ENCODE results near the gene SORT1.

SORT1 gene

DNA sequence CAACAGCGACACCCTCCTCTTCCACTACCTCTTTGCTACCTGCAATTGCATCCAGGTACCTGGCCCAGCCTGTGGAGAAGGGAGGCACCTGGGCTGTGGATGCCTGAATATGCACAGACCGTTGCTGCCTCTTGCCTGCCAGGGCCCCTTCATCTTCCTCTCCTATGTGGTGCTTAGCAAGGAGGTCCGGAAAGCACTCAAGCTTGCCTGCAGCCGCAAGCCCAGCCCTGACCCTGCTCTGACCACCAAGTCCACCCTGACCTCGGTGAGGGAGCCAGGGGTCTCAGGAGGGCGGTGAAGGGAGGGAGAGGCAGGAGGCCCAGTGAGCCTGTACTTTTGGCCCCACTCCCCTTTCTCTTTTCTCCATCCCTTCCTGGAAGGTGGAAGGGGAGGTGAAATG, 126.3 kb downstream of the SORT1 start:
- no peak for DNase-seq

DNA sequence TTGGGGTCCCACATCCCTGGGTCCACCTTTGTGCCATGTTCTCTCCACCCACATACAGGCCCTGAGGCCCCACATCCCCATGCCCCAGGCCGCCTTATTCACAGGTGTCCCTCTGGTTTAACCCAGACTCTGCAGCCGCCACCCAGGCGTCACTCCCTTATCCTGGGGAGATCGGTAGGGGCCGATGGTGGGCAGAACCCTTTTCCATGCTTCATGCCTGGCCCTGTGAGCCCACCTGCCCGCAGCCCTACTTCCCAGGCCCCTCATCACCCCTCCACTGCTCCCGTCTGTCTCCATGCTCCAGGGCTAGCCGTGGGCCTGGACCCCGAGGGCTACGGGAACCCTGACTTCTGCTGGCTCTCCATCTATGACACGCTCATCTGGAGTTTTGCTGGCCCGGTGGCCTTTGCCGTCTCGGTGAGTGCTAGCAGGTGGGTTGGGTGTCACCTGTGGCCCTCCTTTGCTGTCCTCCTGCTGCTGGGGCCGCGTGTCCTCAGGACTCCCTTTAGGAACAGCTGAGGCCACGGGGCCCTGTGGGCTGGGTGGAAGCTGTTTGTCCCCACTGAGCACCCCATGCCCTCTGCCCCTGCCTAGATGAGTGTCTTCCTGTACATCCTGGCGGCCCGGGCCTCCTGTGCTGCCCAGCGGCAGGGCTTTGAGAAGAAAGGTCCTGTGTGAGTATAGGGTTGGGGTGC, 126.9 kb downstream of the SORT1 start:
- no peak for DNase-seq

DNA sequence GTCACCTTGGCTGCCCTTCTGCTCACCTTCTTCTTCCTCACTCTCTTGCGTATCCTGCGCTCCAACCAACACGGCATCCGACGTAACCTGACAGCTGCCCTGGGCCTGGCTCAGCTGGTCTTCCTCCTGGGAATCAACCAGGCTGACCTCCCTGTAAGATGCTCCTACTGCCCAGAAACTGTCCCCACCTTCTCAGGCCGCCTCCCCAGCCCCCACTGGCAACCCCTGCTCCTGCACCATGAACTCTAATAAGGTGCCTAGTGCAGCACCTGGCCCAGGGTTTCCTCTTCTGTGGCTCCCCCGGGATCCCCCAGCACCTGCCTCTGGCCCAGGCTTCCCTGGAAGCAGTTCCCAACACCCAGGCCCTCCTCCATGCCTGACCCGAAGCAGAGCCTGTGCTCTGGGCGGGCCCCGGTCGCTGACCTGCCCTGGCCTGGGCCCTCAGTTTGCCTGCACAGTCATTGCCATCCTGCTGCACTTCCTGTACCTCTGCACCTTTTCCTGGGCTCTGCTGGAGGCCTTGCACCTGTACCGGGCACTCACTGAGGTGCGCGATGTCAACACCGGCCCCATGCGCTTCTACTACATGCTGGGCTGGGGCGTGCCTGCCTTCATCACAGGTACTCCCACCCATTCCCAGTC, 127.6 kb downstream of the SORT1 start:
- no peak for DNase-seq

DNA sequence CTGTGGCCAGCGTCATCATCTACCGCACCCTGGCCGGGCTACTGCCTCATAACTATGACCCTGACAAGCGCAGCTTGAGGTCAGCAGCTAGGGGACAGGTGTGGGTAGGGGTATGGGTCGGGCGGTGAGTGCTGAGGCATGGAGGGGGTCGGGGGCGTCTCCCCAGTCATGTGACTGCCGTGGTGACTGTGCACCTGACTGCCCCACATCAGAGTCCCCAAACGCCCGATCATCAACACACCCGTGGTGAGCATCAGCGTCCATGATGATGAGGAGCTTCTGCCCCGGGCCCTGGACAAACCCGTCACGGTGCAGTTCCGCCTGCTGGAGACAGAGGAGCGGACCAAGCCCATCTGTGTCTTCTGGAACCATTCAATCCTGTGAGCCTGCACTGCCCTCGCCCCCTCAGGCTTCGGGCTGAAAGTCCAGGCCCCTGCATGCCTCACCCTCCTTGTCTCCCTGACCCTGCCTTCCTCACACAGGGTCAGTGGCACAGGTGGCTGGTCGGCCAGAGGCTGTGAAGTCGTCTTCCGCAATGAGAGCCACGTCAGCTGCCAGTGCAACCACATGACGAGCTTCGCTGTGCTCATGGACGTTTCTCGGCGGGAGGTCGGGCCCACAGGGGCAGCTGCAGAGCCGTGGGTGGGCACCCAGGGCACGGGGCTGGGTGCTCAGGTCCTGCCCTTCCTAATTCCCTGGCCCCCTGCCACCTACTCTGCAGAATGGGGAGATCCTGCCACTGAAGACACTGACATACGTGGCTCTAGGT, 128.3 kb downstream of the SORT1 start:
- DNase-seq = no peak

DNA sequence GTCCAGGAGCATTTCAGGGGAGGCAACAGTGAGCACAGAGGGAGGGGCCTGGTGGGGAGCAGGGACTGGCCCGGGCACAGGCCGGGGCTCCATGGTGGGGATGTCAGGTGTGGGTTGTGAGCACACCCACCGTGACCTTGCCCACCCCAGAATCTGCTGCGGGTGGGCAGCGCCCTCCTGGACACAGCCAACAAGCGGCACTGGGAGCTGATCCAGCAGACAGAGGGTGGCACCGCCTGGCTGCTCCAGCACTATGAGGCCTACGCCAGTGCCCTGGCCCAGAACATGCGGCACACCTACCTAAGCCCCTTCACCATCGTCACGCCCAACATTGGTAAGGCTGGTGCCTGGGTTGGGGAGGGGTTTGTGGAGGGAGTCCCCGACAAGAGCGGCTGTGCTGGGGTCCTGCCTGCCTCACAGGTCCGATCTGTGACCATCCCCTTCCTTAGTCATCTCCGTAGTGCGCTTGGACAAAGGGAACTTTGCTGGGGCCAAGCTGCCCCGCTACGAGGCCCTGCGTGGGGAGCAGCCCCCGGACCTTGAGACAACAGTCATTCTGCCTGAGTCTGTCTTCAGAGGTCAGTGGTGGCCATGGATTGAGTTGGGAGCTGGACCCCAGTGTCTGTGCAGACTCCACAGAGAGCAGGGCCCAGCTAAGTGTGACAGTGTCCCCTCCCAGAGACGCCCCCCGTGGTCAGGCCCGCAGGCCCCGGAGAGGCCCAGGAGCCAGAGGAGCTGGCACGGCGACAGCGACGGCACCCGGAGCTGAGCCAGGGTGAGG, 129.1 kb downstream of the SORT1 start:
- no peak for DNase-seq

DNA sequence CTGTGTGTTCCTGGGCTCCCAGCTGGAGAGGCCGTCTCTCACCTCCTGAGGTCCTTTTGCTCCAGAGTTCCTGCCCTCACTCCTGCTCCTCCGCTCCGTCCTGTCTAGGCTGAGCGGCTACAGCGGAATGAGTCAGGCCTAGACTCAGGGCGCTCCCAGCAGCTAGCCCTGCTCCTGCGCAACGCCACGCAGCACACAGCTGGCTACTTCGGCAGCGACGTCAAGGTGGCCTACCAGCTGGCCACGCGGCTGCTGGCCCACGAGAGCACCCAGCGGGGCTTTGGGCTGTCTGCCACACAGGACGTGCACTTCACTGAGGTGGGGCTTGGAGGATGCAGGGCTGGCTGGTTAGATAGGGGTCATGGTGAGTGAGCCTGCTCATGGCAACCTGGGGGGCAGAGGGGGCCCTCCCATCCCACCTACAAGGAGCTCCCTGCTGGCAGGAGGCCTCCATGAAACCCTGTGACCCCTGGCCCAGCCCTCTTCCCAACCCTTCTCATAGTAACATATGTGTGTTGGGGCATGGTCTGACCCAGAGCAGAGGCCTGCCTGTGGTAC, 129.9 kb downstream of the SORT1 start:
- DNase-seq = no peak

DNA sequence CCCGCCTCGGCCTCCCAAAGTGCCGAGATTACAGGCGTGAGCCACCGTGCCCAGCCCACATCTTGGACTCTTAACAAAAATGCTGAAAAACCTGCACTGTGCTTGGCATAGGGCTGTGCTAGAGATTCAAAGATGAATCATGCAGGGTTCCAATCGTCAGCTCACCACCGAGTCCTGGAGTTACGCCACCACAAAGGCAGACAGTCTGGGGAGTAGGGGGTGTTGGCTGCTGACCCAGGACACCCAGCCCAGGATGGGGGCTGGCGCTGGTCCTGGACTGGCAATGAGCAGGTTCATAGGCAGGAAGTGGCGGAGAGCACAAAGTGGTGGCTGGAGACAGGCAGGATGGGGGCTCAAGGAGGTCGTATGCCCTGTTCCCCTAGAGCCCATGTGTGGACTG, 130.8 kb downstream of the SORT1 start:
- no peak for DNase-seq

DNA sequence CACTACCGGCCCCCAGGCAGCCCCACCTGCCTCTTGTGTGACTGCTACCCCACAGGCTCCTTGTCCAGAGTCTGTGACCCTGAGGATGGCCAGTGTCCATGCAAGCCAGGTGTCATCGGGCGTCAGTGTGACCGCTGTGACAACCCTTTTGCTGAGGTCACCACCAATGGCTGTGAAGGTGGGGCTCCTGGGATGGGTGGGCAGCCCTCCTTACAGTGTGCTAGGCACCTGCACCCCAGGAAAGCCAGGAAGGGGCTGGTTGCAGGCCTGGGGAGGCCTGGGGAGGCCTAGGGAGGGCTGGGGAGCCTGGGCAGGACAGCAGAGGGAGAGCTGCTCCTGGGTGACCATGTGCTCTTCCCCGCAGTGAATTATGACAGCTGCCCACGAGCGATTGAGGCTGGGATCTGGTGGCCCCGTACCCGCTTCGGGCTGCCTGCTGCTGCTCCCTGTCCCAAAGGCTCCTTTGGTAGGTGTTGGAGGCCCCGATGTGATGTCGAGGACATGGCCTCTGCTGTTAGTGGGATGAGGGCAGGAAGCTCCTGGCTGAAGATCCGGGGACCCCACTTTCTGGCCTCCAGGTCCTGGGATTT, 131.9 kb downstream of the SORT1 start:
- no peak for DNase-seq

DNA sequence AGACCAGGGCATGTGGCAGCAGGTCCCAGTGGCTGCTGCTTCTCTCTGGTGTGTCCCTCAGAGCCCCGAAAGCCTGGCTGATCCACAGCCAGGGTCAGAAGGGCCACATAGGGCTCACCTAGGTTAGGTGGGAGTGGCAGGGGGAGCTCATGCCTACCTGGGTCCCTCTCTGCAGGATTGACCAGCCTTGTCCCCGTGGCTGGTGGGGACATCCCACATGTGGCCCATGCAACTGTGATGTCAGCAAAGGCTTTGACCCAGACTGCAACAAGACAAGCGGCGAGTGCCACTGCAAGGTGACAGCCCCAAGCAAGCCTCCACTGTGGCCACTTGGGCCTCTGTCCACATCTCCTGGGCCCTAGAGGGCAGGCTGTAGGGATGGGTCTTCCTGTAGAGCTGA, 132.7 kb downstream of the SORT1 start:
- DNase-seq = no peak

DNA sequence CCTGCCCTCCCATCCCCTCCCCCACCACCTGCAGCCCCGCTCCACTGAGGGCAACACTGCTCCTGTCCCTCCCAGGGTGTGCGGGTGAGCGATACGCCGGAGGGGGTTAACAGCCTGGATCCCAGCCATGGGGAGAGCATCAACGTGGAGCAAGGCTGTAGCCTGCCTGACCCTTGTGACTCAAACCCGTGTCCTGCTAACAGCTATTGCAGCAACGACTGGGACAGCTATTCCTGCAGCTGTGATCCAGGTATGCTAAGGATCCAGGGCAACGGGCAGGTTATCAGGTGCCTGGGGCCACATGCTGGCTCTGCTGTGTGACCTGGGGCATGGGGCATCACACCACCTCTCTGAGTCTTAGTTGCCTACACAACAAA, 133.4 kb downstream of the SORT1 start:
- DNase-seq = no peak

DNA sequence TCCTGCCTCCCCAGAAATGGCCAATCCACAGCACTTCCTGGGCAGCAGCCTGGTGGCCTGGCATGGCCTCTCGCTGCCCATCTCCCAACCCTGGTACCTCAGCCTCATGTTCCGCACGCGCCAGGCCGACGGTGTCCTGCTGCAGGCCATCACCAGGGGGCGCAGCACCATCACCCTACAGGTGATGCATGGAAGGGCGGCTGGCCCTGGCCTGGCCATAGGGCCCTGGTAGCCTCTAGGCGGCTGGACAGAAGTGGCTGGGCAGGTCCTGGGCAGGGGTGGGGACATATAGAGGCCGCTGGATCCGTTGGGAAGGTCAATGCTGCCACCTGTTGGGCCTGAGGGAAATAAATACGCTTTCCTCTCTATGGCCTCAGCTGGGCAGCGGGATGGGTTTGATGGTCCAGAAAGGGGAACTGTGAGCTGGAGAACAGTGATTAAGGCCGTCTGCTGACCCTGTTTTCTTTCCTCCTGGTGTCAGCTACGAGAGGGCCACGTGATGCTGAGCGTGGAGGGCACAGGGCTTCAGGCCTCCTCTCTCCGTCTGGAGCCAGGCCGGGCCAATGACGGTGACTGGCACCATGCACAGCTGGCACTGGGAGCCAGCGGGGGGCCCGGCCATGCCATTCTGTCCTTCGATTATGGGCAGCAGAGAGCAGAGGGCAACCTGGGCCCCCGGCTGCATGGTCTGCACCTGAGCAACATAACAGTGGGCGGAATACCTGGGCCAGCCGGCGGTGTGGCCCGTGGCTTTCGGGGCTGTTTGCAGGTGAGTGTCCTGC, 133.9 kb downstream of the SORT1 start:
- DNase-seq = peak; percentile 32

DNA sequence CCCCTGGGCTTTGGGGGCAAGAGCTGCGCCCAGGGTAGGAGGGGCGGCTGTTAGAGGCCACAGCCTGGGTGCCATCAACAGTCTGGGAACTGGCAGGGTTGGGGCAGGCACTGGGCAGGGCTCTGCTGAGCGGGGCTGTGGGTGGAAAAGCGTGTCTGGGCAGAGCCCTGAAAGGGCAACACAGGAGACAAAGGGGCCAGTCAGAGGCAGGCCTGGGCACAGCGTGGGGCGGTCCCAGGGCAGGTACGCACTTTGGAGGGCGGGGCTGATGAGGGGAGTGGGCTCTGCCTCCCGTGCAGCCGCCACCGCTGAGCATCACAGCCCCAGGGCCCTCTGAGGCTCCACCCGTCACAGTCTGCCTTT, 134.5 kb downstream of the SORT1 start:
- no peak for DNase-seq

DNA sequence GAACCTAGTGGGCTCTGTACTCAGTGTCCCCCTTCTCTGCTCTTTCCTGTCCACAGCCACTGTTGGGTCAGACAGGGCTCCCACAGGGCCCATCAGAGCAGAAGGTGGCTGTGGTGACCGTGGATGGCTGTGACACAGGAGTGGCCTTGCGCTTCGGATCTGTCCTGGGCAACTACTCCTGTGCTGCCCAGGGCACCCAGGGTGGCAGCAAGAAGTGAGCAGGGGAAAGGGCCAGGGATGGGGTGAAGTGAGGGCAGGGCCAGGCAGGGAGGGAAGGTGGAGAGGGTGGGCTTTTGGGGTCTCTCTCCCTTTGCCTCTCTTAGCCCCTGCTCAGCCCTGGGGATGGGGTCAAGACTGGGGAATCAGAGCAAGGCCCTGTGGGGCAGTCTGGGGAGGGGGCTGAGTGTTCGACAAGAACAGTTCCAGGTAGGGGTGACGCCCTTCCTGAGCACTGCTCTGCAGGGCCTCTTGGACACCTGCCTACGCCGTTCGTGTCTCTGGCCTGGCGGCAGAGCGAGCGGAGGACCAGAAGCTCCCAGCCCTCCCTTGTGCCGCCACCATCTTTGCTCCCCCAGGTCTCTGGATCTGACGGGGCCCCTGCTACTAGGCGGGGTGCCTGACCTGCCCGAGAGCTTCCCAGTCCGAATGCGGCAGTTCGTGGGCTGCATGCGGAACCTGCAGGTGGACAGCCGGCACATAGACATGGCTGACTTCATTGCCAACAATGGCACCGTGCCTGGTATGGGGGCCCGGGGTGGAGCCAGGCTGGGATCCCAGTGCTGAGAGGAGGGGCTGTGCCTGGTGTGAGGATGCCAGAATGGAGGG, 135.3 kb downstream of the SORT1 start:
- DNase-seq = no peak

DNA sequence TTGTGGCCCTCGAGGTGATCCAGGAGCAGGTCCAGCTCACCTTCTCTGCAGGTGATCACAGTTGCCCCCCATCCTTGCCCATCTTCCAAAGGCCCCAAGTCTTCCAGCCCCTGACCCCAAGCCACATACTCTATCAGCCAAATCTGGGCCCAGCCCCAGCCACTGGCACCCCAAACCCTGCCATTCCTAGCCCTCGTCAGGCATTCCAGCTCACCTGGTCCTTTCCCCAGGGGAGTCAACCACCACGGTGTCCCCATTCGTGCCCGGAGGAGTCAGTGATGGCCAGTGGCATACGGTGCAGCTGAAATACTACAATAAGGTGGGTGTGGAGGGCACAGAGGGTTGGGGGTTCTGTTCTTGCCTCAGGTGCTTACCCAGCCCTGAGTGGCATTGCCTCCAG, 136.1 kb downstream of the SORT1 start:
- DNase-seq = no peak

DNA sequence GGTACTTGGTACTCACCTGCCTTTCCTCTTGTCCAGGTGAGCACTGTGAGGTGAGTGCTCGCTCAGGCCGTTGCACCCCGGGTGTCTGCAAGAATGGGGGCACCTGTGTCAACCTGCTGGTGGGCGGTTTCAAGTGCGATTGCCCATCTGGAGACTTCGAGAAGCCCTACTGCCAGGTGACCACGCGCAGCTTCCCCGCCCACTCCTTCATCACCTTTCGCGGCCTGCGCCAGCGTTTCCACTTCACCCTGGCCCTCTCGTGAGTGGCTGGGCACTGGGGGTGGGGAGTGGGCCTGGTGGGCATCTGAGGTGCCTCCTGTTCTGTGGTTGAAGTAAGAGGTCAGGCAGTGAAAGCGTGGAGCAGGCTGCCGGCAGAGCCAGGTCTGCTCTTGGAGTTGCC, 136.7 kb downstream of the SORT1 start:
- DNase-seq = no peak

DNA sequence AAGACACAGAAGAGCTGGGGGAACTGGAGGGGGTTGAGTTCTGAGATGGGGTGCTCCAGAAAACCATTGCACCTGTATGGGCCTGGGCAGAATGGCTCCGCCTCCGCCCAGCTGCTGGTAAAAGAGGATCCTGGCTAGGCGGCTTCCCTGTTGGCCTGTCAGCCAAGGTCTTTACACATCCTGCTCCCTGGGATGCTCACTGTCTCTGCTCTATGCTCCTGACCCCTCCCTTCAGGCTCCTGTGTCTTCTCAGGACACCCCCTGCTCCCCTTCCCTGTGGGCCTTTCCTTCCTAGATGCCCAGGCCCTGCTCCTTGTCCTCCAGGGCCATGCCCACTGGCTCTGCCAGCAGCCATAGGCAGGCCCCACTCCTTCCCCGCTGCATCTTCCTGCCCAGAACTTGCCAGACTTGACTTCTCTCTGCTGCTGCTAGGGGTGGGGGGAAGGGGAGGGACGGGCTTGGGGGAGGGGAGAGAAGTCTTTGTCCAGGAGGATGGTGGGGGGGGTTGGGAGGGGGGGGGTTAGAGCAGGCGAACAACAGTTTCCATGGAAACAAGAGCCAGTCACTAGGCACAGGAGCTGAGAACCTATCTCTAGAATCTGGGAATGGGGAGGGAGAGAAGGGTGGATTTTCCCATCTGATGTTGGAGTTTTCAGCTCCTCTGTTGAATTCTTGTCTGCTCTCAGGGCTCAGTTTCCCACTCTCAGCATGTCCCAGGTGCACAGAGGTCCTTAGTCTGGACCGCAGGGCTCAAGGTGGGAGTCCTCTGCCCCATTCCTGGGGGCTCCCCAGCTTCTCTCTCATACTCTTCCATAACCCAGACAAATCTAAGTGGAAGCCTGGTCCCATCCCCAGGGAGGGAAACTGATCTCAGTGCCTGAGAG, 137.8 kb downstream of the SORT1 start:
- no peak for DNase-seq

Data from NCI-H1092 treated with DMSO at 0.1 percent for 48 hours (cell line).